SK-N-SH treated with all-trans-retinoic acid at 6 μM for 48 hours (cell line): Measurements from ENCODE around the gene KCTD2.

Experiments
- ARNTL ChIP-seq: fragments of 450-650 bp; formaldehyde crosslinking; IDR thresholded peaks from 2 replicates; pipeline ENCODE4 v1.5.0; 2020; ENCODE audit warnings: low read depth, mild to moderate bottlenecking, moderate library complexity, borderline replicate concordance
- TOX ChIP-seq: fragments of 250-450 bp; sonication (Bioruptor Pico); IDR thresholded peaks from 2 replicates; pipeline ENCODE4 v1.8.0; 2021; ENCODE audit warnings: mild to moderate bottlenecking, moderate library complexity, borderline replicate concordance
- ZNF8 ChIP-seq: fragments of 450-650 bp; formaldehyde crosslinking; IDR thresholded peaks from 2 replicates; pipeline ENCODE4 v1.5.0; 2020; ENCODE audit warnings: mild to moderate bottlenecking, moderate library complexity

DNA sequence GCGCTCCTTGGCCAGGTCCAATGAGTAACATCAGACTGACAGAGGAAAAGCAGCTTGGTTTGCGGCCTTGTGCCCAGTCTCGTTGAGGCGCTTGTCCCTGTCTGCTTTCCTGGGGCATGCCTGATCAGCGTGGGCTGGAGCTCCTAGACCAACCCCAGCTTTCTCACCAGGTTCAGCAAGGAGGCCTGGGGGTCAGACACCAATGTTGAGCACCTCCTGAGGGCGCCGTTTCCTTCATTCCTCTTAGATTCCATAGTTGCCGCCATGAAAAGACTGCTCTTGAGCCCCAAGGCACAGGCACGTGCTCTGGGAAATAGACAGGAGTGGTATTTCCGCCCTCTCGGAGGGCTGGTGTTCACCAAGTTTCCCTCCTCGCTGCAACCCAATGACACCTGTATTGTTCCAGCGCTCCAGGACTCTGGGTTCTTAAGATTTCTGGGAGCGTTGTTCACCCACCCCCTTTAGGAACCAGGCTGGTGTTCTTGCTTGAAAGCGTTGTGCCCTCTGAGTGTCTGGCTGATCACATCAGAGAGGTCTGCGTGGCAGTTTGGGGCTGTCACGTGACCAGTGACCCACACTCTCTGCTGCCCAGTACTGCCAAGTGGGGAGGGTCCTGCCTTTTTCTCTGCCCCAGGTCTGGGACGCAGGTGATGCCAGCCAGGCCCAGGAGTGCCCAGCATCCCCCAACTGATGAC is 18.0 kb downstream of the KCTD2 start:
- TF ChIP-seq ARNTL (CRISPR knock-in tag), result no peak
- no peak for TF ChIP-seq ZNF8 (CRISPR knock-in tag)
- TF ChIP-seq TOX (CRISPR knock-in tag), result no peak
